H1 (cell line): Measurements from ENCODE around the gene RRAD. TPM values are rescaled to one million over a fixed set of nuclear protein-coding genes. Genes with fewer than 3 reads are reported as not detected.

ENCODE experiments used
- CTCF ChIA-PET: fragments of 300-600 bp; sonication (Branson Sonifier 250); formaldehyde crosslinking; loops from one replicate; lab custom pipeline; 2021; ENCODE audit not compliant: partially characterized antibody; lab: Charles Lee
- POLR2A ChIA-PET: fragments of 300-600 bp; sonication (Branson Sonifier 250); formaldehyde crosslinking; loops from one replicate; lab custom pipeline; 2021; ENCODE audit warnings: inconsistent platforms; ENCODE audit not compliant: partially characterized antibody; lab: Charles Lee
- DNase-seq, 2 experiments: peaks; one replicate each; pipeline versions ENCODE4 v3.0.0 to v3.0.0-alpha.2; 2010 to 2022; ENCODE audit warnings: low spot score in 2 of 2, low read depth in 1 of 2, mixed read lengths in 1 of 2
- FAIRE-seq: peaks from 2 replicates; lab custom pipeline; 2011; peaks lifted over from hg19 to GRCh38; lab: Jason Lieb, UNC
- H2AFZ ChIP-seq: 2 replicates; pipeline ENCODE4 v1.8.1; 2012; ENCODE audit warnings: low read length, inconsistent platforms
- H2AK5ac ChIP-seq: 2 replicates; pipeline ENCODE4 v1.6.1; 2013; ENCODE audit warnings: low read depth, low read length
- H2BK120ac ChIP-seq: replicated peaks from 2 replicates; pipeline ENCODE3; 2013; ENCODE audit warnings: low read depth, low read length, inconsistent platforms
- H2BK12ac ChIP-seq: 2 replicates; pipeline ENCODE4 v1.6.1; 2013; ENCODE audit warnings: low read depth, low read length
- H2BK15ac ChIP-seq: 2 replicates; pipeline ENCODE4 v1.6.1; 2013; ENCODE audit warnings: low read length
- H2BK20ac ChIP-seq: 2 replicates; pipeline ENCODE4 v1.6.1; 2013; ENCODE audit warnings: low read length
- H2BK5ac ChIP-seq: 2 replicates; pipeline ENCODE4 v1.6.1; 2013; ENCODE audit warnings: low read depth, low read length
- H3K14ac ChIP-seq: 2 replicates; pipeline ENCODE4 v1.6.1; 2013; ENCODE audit warnings: inconsistent platforms; ENCODE audit not compliant: insufficient read length
- H3K18ac ChIP-seq: 2 replicates; pipeline ENCODE4 v1.6.1; 2013; ENCODE audit warnings: low read length; ENCODE audit errors: extremely low read depth
- H3K23ac ChIP-seq: 2 replicates; pipeline ENCODE4 v1.6.1; 2013; ENCODE audit warnings: inconsistent platforms; ENCODE audit not compliant: insufficient read length
- H3K23me2 ChIP-seq: 2 replicates; pipeline ENCODE4 v1.6.1; 2013; ENCODE audit warnings: low read depth, low read length
- H3K27ac ChIP-seq: 2 replicates; pipeline ENCODE4 v1.6.1; 2011; ENCODE audit warnings: low read depth, low read length, inconsistent platforms
- H3K27me3 ChIP-seq, 4 experiments: replicated peaks in 1 of 4; 1 replicate in 1 of 4; 2 replicates in 3 of 4; pipeline versions ENCODE4 v1.6.1 to v1.8.1; 2011 to 2013; ENCODE audit warnings: low read length in 3 of 4, mild to moderate bottlenecking in 3 of 4, inconsistent platforms in 2 of 4, mixed read lengths in 2 of 4, moderate library complexity in 1 of 4; ENCODE audit not compliant: control insufficient read depth in 3 of 4, insufficient read depth in 3 of 4; ENCODE audit errors: extremely low read depth in 1 of 4
- H3K36me3 ChIP-seq, 4 experiments: 2 replicates each; pipeline versions ENCODE4 v1.6.1 to v1.8.1; 2011 to 2013; ENCODE audit warnings: mild to moderate bottlenecking in 4 of 4, low read length in 3 of 4, moderate library complexity in 2 of 4, control low read depth in 1 of 4, inconsistent platforms in 1 of 4; ENCODE audit not compliant: insufficient read depth in 4 of 4, control insufficient read depth in 2 of 4
- H3K4ac ChIP-seq: replicated peaks from 2 replicates; pipeline ENCODE3; 2013; ENCODE audit warnings: low read length, low read depth, mixed read lengths, inconsistent platforms; ENCODE audit not compliant: insufficient read length
- H3K4me1 ChIP-seq, 4 experiments: replicated peaks in 1 of 4; 1 replicate in 1 of 4; 2 replicates in 3 of 4; pipeline versions ENCODE4 v1.6.1 to v1.8.1; 2011 to 2013; ENCODE audit warnings: low read length in 3 of 4, inconsistent platforms in 2 of 4, mixed read lengths in 1 of 4; ENCODE audit not compliant: insufficient read depth in 4 of 4, control insufficient read depth in 3 of 4
- H3K4me2 ChIP-seq, 2 experiments: 2 replicates each; pipeline versions ENCODE4 v1.6.1 to v1.8.1; 2011 to 2013; ENCODE audit warnings: low read depth in 2 of 2, low read length in 2 of 2, control low read depth in 1 of 2, inconsistent platforms in 1 of 2, mild to moderate bottlenecking in 1 of 2; ENCODE audit not compliant: insufficient read depth in 1 of 2
- H3K4me3 ChIP-seq, 4 experiments: fragments of 200-600, 300-600 bp in 1 of 4; sonication (generic), shearing (Covaris generic), sonication (Bioruptor Twin) in 1 of 4; 2 replicates each; pipeline versions ENCODE4 v1.5.1 to v1.8.1; 2011 to 2016; ENCODE audit warnings: low read length in 4 of 4, low read depth in 3 of 4, control low read depth in 2 of 4, inconsistent platforms in 2 of 4, mild to moderate bottlenecking in 2 of 4, mixed read lengths in 1 of 4, moderate library complexity in 1 of 4; ENCODE audit not compliant: insufficient read depth in 2 of 4; ENCODE audit errors: extremely low read depth in 1 of 4
- H3K56ac ChIP-seq: replicated peaks from 2 replicates; pipeline ENCODE3; 2013; ENCODE audit warnings: low read depth, mild to moderate bottlenecking, mixed read lengths, low read length, inconsistent platforms; ENCODE audit not compliant: insufficient read length
- H3K79me1 ChIP-seq: 2 replicates; pipeline ENCODE4 v1.6.1; 2013; ENCODE audit warnings: low read depth, low read length, control low read depth
- H3K79me2 ChIP-seq, 2 experiments: 2 replicates each; pipeline versions ENCODE4 v1.6.1 to v1.8.1; 2012 to 2013; ENCODE audit warnings: low read length in 2 of 2, mild to moderate bottlenecking in 2 of 2, inconsistent platforms in 1 of 2; ENCODE audit not compliant: insufficient read depth in 2 of 2, control insufficient read depth in 1 of 2
- H3K9ac ChIP-seq, 4 experiments: replicated peaks in 1 of 4; 1 replicate in 1 of 4; 2 replicates in 3 of 4; pipeline versions ENCODE4 v1.6.1 to v1.8.1; 2011 to 2013; ENCODE audit warnings: low read depth in 3 of 4, low read length in 3 of 4, control low read depth in 2 of 4, mild to moderate bottlenecking in 2 of 4, moderate library complexity in 2 of 4, inconsistent platforms in 1 of 4; ENCODE audit errors: extremely low read depth in 1 of 4
- H3K9me3 ChIP-seq, 2 experiments: 2 replicates each; pipeline versions ENCODE4 v1.6.1 to v1.8.1; 2012 to 2013; ENCODE audit warnings: mild to moderate bottlenecking in 2 of 2, moderate library complexity in 2 of 2, control low read depth in 1 of 2, inconsistent platforms in 1 of 2, low read depth in 1 of 2, low read length in 1 of 2, mixed read lengths in 1 of 2; ENCODE audit not compliant: insufficient read depth in 2 of 2
- H4K20me1 ChIP-seq, 2 experiments: replicated peaks in 1 of 2; 2 replicates each; pipeline versions ENCODE3 to v1.8.1; 2011 to 2013; ENCODE audit warnings: inconsistent platforms in 2 of 2, low read length in 2 of 2, mild to moderate bottlenecking in 1 of 2; ENCODE audit not compliant: insufficient read depth in 2 of 2, control insufficient read depth in 1 of 2
- H4K5ac ChIP-seq: 2 replicates; pipeline ENCODE4 v1.6.1; 2013; ENCODE audit warnings: low read length, low read depth, mixed read lengths, inconsistent platforms; ENCODE audit not compliant: insufficient read length
- H4K8ac ChIP-seq: 2 replicates; pipeline ENCODE4 v1.8.0; 2013; ENCODE audit warnings: mild to moderate bottlenecking, moderate library complexity, low read length, inconsistent platforms; ENCODE audit not compliant: insufficient read depth; ENCODE audit errors: extremely low read depth
- H4K91ac ChIP-seq: replicated peaks from 2 replicates; pipeline ENCODE3; 2013; ENCODE audit warnings: low read length, mixed read lengths, inconsistent platforms; ENCODE audit not compliant: insufficient read length
- SP2 ChIP-seq: IDR thresholded peaks from 2 replicates; pipeline ENCODE4 v1.6.1; 2012; ENCODE audit warnings: mild to moderate bottlenecking, low read length, inconsistent platforms
- TAF7 ChIP-seq: optimal IDR thresholded peaks from 2 replicates; pipeline ENCODE3; 2011; ENCODE audit warnings: low read depth, mild to moderate bottlenecking, inconsistent platforms, low read length, moderate library complexity, borderline replicate concordance
- WGBS, 2 experiments: shearing (Covaris generic) in 1 of 2; methylation state at CpG; one replicate each; pipeline versions ENCODE4 v1.1.6 to v1.1.7; 2013 to 2015; ENCODE audit warnings: low lambda C conversion rate in 2 of 2, mixed read lengths in 2 of 2, inconsistent platforms in 1 of 2, low coverage in 1 of 2, missing lambda C conversion rate in 1 of 2; ENCODE audit not compliant: insufficient replicate concordance in 2 of 2, insufficient coverage in 1 of 2, insufficient read length in 1 of 2; ENCODE audit errors: extremely low coverage in 1 of 2, missing lambda C conversion rate in 1 of 2; 5-methylcytosine and 5-hydroxymethylcytosine counted together
- polyA plus RNA-seq, 7 experiments: library from polyadenylated mRNA; depleted of rRNA in 3 of 7; stranded (reverse) in 5 of 7; unstranded in 2 of 7; fragments of >200 nt in 5 of 7; fragments of 200-250 nt in 2 of 7; gene quantifications; 1 replicate in 5 of 7; 2 replicates in 1 of 7; 4 replicates in 1 of 7; pipeline versions ENCODE4 v1.2.1 to v1.2.3, GENCODE V29; 2011 to 2013; ENCODE audit warnings: missing spikeins in 2 of 7, mixed read lengths in 2 of 7
- total RNA-seq: library from RNA; stranded (reverse); fragmentation: NEBNext Ultra II Directional; extraction: Animal tissue kit (Norgen Biotek cat#: 25700); gene quantifications from 2 replicates; pipeline ENCODE4 v1.2.1, GENCODE V29; 2021

RRAD gene
- total and polyA plus RNA-seq, 2 of the 8 experiments (the other 6 are each of a cell fraction or from before 2014, with no cell fraction given), result 0.17 TPM; not detected in 1

GRCh38 chr16:66923247-66923731, 2.0 kb downstream of the RRAD start:
- WGBS, 2 experiments, result 89% methylated on average over 17 of the region's 18 CpGs; no CpG with 5 or more reads in 1 of the 2 experiments
- Histone ChIP-seq H2BK12ac (no peak overlapping the region), H3K9me3 (no peaks in the 10 kb centered on the region), H4K20me1 (no peaks in the 10 kb centered on the region), H3K4me1 (peaks cover 0 to 8% (median under 1%) of the 10 kb centered on the region in 4 experiments; a peak in 4 of 7 replicates), H2BK20ac (no peak overlapping the region), H2BK5ac (no peak overlapping the region), H3K23ac (no peak overlapping the region), H3K23me2 (peaks cover 4% of the 10 kb centered on the region; the same call in 1 of the 2 replicates), H3K36me3 (no peaks in the 10 kb centered on the region), H3K79me1 (peaks cover 2% of the 10 kb centered on the region; the same call in 1 of the 2 replicates)
- DNase-seq, result no peak
- POLR2A ChIA-PET, result interaction anchor here (0.6 kb wide), 1 partner anchor 82 kb away, joined by 3 read pairs; no protein-coding TSS in a partner anchor
- TF ChIP-seq TAF7, result no peak
- no peak for TF ChIP-seq SP2
- TF ChIP-seq, all 59 proteins: peak for 0
- no peak overlapping the region for H3K9ac ChIP-seq
- no peak overlapping the region for H3K56ac ChIP-seq
- FAIRE-seq, result no peak
- no peak overlapping the region for H4K5ac ChIP-seq
- H3K4ac ChIP-seq, result no peak overlapping the region
- no peak overlapping the region for H3K4me2 ChIP-seq
- no peak overlapping the region for H3K27ac ChIP-seq
- H2AFZ ChIP-seq, result no peak overlapping the region
- no peaks in the 10 kb centered on the region for H3K79me2 ChIP-seq
- CTCF ChIA-PET, result interaction anchor here (0.9 to 27.5 kb wide), 2 partner anchors 24 to 50 kb away, joined by 3 to 1009 read pairs; partner anchors contain the start of genes CDH16 and PDP2
- H2BK15ac ChIP-seq, result no peak overlapping the region
- no peak overlapping the region for H4K91ac ChIP-seq
- peaks cover 14 to 46% (median 37%) of the 10 kb centered on the region in 4 experiments; a peak in 6 of 7 replicates for H3K27me3 ChIP-seq
- H4K8ac ChIP-seq, result no peak overlapping the region
- no peak overlapping the region for H2BK120ac ChIP-seq
- no peak overlapping the region for H3K4me3 ChIP-seq
- no peak overlapping the region for H3K18ac ChIP-seq
- no peak overlapping the region for H3K14ac ChIP-seq
- no peak overlapping the region for H2AK5ac ChIP-seq
